ENCODE data around the gene KCNIP1.
A peak's percentile ranks its signal among the peaks of the same experiment; 100 is the strongest.

The KCNIP1 gene

GRCh38 chr5:170631466-170632195, 127.8 kb downstream of the KCNIP1 start:
- no peak for DNase-seq

GRCh38 chr5:170632266-170632984, 128.6 kb downstream of the KCNIP1 start:
- DNase-seq = no peak

DNA sequence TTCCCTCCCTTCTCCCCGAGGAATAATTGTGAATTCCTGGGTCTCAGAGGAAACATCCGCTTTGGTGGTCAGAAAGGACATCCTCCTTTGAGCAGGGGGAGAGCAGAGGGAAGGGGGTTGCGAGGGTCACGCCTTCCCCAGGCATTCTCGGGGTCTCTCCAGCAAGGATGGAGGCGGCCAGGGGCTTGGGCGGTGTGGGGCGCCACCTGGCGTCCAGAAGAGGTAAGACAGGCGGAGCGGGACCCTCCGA, 129.1 kb downstream of the KCNIP1 start:
- DNase-seq = peak; percentile 42

GRCh38 chr5:170633235-170634081, 129.6 kb downstream of the KCNIP1 start:
- no peak for DNase-seq

DNA sequence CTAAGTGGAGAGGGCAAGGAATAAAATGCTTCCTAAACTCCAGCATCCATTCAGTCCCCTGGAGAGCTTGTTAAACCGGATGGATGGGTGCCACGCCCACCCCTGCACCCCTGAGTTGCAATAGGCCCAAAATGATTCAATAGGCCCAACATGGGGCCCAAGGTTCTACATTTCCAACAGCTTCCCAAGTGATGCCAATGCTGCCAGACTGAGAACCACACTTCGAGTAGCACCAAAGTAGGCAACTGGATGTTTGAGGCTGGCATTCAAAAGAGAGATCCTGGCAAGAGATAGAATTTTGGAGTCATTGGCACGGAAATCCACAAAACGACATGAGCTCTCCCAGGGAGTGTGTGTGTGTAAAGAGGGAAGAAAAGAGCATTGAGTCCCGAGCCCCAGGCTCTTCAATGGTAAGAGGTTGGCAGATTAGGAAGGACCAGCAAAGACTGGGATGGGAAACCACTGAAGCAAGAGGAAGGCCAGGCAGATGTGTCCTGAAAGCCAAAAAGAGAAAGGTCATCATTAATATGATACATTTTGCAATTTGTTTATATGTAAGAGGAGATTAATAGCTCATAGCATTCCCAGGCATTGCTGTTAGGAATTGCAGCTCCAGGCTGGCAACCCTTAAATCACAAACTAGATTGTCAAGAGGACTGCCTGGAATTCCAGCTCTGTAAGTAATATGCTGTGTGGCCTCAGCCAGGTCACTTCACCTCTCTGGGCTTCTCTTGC, 130.6 kb downstream of the KCNIP1 start:
- no peak for DNase-seq

- DNase-seq = no peak
Measured at GRCh38 chr5:170635706-170636105, 131.9 kb downstream of the KCNIP1 start.

DNA sequence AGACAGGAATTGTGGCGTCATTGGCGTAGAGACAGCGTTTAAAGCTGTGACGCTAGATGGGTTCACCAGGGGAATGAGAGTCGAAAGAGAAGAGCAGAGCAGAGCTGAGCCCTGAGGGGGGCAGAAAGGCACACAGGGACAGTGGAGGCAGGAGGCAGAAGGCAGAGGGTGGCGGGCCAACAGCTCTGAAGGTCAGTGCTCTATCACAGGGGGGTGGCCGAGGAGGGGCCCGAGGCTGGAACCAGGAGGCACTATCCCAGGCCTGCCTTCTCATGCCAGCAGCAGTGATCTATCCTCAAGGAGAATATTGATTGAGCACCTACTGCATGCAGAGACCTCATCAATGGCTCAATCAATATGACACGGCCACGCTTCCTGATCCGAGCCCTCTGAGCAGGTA, 132.4 kb downstream of the KCNIP1 start:
- DNase-seq = no peak

DNA sequence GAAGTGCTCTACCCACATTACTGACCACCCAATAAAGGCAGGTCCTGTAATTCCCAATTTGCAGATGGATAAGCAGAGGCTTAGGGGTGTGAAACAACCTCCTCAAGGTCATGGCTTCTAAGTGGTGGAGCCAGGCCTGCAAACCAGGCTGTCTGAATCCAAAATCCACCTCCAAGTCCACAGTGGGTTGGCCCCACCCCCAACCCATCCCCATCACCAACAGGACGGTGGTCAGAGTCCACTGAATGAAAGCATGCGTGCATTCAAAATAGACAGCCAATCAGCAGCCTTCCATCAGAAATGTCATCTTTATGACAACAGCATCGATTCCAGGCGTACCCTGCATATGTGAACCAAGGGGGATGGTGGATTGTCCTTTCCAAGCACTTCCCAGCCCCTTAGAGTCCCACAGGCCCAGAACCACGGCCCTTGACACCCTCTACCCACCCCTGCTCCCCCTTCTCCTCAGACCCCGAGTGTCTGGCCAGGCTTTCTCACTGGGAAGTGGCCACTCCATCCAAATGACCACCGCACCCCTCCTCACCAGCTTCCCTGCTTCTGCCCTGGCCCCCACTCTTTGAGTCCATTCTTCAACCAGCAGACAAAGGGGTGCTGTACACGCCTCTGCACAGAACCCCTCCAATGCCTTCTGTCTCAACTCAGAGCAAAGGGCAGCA, 133.1 kb downstream of the KCNIP1 start:
- DNase-seq = no peak

DNA sequence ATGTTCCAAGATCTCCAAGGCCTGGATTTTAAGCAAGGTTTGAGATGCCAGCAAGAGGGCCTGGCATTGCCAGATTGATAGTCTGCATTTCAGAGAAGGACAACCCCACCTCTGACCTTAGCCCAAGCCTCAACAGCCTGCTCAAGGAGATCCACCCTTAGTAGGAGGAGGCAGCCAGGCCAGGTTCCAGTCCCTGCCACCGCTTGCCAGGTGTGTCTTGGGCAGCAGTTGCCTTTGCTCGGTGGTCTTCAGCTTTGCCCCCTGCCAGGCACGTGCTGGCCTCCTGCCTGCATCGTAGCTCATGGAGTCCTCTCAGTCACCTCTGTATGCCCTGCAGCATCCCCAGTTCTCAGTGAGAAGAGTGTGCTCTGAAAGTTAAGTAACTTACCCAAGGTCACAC, 134.2 kb downstream of the KCNIP1 start:
- no peak for DNase-seq

- DNase-seq = peak; percentile 48
Measured at GRCh38 chr5:170638454-170639220, 134.8 kb downstream of the KCNIP1 start.

GRCh38 chr5:170639221-170639925, 135.6 kb downstream of the KCNIP1 start:
- DNase-seq = no peak

GRCh38 chr5:170640731-170641588, 137.1 kb downstream of the KCNIP1 start:
- no peak for DNase-seq

DNA sequence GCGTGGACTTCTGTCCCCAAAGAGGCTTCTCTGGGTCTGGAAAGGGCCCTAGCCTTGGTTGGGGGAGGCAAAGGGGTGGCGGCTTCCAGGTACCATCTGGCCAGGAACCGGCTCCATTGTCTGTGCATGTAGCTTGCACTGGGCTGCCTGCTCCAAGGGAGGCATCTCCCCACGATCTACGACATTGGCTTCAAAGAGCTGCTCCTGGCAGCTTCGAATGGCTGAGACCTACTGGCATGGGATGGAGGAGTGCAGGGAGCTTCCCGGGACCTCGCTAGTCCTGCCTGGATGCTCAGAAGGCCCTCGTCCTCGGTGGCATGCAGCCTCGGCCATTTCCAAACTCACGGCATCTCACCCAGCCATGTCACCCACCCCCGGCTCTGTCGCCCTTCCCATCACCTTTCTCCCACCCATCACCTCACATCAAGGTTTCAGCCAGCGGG, 137.8 kb downstream of the KCNIP1 start:
- DNase-seq = no peak

DNA sequence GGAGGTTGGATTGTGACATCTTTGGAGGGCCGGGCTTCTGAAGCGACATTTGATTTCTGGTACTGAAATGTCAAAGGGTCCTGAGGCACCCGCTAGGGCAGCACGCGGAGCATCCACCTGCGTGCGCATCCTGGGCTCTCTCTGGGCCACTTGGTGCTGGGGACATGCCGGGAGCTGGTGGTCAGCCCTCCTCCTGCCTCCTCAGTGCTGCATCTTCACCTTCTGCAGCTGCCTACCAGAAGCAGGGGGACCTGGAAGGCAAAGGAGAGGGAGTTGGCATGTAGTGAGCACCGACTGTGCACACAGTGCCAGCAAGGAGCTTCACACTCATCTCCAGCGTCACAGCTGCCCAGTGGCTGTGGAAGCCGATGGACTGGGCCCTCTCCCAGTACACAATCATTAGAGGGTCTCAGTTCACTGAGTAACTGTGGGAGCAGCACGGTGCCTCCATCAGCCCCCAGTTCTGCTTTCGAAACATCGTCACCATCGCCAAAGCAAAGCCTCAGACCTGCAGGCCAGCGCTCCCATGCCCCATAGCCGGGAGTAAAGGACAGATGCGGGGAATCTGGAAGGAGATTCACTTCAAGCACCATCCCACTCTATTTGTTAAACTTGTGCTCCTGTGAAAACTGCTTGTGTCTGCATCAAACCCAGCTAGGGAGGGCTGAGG, 138.4 kb downstream of the KCNIP1 start:
- no peak for DNase-seq

DNA sequence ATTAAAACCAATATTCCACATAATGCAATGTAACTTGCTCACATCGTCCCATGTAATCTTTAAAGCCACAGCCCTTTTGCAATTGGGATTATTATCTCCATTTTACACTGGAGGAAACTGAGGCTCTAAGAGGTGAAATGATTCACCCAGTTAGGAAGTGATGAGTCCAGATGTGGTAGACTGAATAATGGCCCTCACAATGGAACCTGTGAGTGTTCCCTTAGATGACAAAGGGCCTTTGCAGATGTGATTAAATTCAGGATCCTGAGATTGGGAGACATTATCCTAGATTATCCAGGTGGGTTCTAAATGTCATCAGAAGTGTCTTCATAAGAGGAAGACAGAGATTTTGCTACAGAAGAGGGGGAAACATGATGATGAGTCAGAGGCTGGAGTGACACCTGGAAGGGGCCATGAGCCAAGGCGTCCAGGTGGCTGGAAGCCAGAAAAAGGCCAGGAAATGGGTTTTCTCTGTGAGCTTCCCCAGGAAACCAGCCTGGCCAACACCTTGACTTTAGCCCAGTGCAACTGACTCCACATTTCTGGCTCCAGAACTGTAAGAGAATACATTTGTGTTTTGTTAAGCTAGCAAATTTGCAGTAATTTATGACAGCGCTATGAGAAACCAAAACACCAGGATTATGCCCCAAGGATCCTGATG, 139.1 kb downstream of the KCNIP1 start:
- DNase-seq = no peak

DNA sequence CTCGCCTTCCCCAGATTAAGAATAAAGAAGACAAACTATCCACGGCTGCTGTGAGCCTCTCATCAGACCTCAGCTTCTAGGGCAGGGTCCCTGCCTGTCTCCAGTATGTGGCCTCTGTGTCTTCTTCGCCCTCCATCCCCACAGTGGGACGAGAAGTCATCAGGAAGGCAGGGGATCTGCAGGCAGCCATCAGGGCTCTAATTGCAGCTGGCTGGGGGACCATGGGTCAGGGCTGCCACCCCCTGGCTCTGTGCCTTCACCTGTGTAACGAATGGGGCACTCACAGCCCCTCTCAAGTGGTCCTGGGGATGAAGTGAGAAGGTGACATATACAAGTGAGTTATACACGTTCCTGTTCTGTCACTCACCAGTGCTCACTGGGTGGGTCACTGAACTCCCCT, 139.8 kb downstream of the KCNIP1 start:
- no peak for DNase-seq

DNA sequence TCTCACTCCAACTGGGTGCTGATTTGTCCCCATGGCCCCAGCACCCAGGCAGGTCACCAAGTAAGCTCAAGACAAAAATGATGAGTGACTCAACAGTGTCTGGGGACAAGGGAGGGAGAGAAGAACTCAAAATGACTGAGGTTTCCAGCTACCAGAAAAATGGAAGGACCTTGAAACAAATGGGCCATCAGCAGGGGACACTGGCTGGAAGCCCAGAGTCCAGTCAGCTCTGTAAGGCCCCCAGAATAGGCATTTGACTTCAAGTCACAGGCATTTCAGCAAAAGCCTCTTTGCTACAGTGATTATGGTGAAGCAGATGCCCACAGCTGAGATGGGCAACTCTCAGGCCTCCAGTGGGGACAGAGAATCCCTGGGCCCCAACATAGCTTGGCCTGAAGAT, 140.7 kb downstream of the KCNIP1 start:
- no peak for DNase-seq

GRCh38 chr5:170648541-170648940, 144.7 kb downstream of the KCNIP1 start:
- DNase-seq = no peak

DNA sequence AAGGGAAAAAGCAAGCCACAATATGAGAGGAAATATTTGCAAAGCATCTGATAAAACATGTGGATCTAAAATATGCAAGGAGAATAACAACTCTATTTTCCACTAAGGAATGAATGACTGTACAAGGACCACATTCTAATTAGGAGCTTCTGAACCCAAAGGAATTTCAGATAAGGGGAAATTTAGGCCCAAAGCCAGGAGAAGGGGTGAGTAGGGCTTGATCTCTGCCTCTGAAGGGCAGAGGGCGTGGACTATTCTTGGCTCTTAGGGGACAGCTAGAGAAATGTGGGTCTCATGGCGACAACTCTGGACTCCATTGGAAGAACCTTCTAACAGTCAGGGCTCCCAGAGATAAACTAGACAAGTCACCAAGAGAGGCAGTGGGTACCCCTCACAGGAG, 147.0 kb downstream of the KCNIP1 start:
- DNase-seq = no peak
